Measurements from ENCODE around the gene KCNC3.

DNA sequence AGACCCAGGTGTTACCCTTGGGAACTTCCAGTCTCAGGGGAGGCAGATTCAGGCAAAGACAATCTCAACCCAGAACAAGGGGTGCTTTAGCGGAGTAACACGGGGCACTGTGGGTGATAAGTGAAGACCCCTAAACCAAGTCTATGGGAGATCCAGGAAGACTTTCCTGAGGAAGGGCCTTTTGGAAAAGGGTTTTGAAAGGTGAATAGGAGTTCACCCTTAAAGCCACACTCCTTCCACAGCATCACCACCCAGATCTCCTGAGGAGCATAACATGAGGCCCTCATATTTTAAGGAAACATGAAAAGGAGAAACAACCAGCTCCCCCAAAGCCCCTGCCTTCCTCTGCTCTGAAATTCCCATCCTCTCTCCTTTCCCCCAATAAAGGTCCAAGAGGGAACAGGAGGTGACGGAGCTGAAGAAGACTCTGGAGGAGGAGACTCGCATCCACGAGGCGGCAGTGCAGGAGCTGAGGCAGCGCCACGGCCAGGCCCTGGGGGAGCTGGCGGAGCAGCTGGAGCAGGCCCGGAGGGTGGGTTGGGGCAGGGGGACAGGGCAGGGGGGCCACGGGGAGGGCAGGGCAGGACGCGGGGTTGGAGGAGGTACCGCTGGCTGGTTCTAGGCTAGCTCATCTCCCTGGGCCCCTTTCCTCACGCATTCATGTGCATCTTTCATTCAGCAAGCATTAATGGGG, 52.7 kb downstream of the KCNC3 start:
- TF ChIP-seq, protein P1, sequence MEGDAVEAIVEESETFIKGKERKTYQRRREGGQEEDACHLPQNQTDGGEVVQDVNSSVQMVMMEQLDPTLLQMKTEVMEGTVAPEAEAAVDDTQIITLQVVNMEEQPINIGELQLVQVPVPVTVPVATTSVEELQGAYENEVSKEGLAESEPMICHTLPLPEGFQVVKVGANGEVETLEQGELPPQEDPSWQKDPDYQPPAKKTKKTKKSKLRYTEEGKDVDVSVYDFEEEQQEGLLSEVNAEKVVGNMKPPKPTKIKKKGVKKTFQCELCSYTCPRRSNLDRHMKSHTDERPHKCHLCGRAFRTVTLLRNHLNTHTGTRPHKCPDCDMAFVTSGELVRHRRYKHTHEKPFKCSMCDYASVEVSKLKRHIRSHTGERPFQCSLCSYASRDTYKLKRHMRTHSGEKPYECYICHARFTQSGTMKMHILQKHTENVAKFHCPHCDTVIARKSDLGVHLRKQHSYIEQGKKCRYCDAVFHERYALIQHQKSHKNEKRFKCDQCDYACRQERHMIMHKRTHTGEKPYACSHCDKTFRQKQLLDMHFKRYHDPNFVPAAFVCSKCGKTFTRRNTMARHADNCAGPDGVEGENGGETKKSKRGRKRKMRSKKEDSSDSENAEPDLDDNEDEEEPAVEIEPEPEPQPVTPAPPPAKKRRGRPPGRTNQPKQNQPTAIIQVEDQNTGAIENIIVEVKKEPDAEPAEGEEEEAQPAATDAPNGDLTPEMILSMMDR (IDR thresholded peaks at IDR 0.05; ENCODE audit: low read length): no peak
- TF ChIP-seq EZH2 (IDR thresholded peaks at IDR 0.05; ENCODE audit: borderline replicate concordance, low read length): no peak
